CD8-positive, alpha-beta memory T cell (primary cell): ENCODE measurements around the gene ILDR1. TPM values are rescaled to one million over a fixed set of nuclear protein-coding genes. Genes with fewer than 3 reads are reported as not detected.

ENCODE experiments used
- CTCF ChIA-PET: fragments of 350-600 bp; sonication (Branson Sonifier 250); formaldehyde crosslinking; loops from one replicate; lab custom pipeline; 2021; ENCODE audit warnings: antibody characterized with exemption; lab: Charles Lee
- POLR2A ChIA-PET: fragments of 350-600 bp; sonication (Branson Sonifier 250); formaldehyde crosslinking; loops from one replicate; lab custom pipeline; 2021; ENCODE audit warnings: antibody characterized with exemption; lab: Charles Lee
- DNase-seq, 5 donors: peaks; one replicate each; pipeline versions ENCODE4 v3.0.0 to v3.0.0-alpha.2; 2020 to 2022; ENCODE audit warnings: mixed read lengths in 1 of 5
- H3K27ac ChIP-seq: one replicate; pipeline ENCODE4 v1.7.0; 2013; ENCODE audit warnings: low read depth, mild to moderate bottlenecking, low read length, moderate library complexity
- H3K27me3 ChIP-seq: 2 replicates; pipeline ENCODE4 v1.7.0; 2013; ENCODE audit warnings: low read length, mild to moderate bottlenecking; ENCODE audit not compliant: insufficient read depth, poor library complexity, severe bottlenecking
- H3K36me3 ChIP-seq: 2 replicates; pipeline ENCODE4 v1.7.0; 2013; ENCODE audit warnings: mild to moderate bottlenecking, low read length, moderate library complexity; ENCODE audit not compliant: insufficient read depth
- H3K4me1 ChIP-seq: 2 replicates; pipeline ENCODE4 v1.7.0; 2013; ENCODE audit warnings: mild to moderate bottlenecking, low read length, moderate library complexity; ENCODE audit not compliant: insufficient read depth
- H3K4me3 ChIP-seq: 2 replicates; pipeline ENCODE4 v1.7.0; 2013; ENCODE audit warnings: mild to moderate bottlenecking, low read length
- H3K9me3 ChIP-seq: 2 replicates; pipeline ENCODE4 v1.7.0; 2013; ENCODE audit warnings: mild to moderate bottlenecking, low read length
- H3K27ac Mint-ChIP-seq, 8 donors: one replicate each; pipeline ENCODE4 v1.8.0; 2020 to 2021; ENCODE audit warnings: mixed read lengths in 8 of 8, mild to moderate bottlenecking in 6 of 8, inconsistent platforms in 3 of 8, moderate library complexity in 3 of 8
- H3K27me3 Mint-ChIP-seq, 2 donors: one replicate each; pipeline ENCODE4 v1.8.0; 2020 to 2021; ENCODE audit warnings: mixed read lengths in 2 of 2, mild to moderate bottlenecking in 1 of 2, moderate library complexity in 1 of 2
- H3K36me3 Mint-ChIP-seq, 3 donors: one replicate each; pipeline ENCODE4 v1.8.0; 2020 to 2021; ENCODE audit warnings: mixed read lengths in 3 of 3, inconsistent platforms in 1 of 3, mild to moderate bottlenecking in 1 of 3
- H3K4me1 Mint-ChIP-seq, 3 donors: one replicate each; pipeline ENCODE4 v1.8.0; 2020 to 2021; ENCODE audit warnings: mixed read lengths in 3 of 3, inconsistent platforms in 1 of 3, mild to moderate bottlenecking in 1 of 3
- H3K4me3 Mint-ChIP-seq, 7 donors: one replicate each; pipeline ENCODE4 v1.8.0; 2020 to 2021; ENCODE audit warnings: mixed read lengths in 7 of 7, mild to moderate bottlenecking in 6 of 7, moderate library complexity in 4 of 7, inconsistent platforms in 2 of 7
- H3K9me3 Mint-ChIP-seq, 5 donors: one replicate each; pipeline ENCODE4 v1.8.0; 2020 to 2022; ENCODE audit warnings: mixed read lengths in 5 of 5, mild to moderate bottlenecking in 3 of 5, moderate library complexity in 2 of 5, inconsistent platforms in 1 of 5
- polyA plus RNA-seq: library from polyadenylated mRNA; unstranded; fragments of 300-500 nt; fragmentation: Illumina TruSeq; gene quantifications from one replicate; pipeline ENCODE4 v1.2.3, GENCODE V29; 2021
- total RNA-seq, 2 experiments: library from RNA; stranded (reverse); gene quantifications; one replicate each; pipeline ENCODE4 v1.2.3, GENCODE V29; 2021

The ILDR1 gene
- not detected for total RNA-seq
- polyA plus RNA-seq: not detected

- ChIA-PET CTCF (no interaction called here), POLR2A (no interaction called here)
- Histone ChIP-seq H3K36me3 (no peaks in the 10 kb centered on the region), H3K27ac (no peak within 1 kb of the TSS), H3K4me3 (no peak within 1 kb of the TSS), H3K27me3 (peaks cover 8% of the 10 kb centered on the region), H3K9me3 (no peaks in the 10 kb centered on the region), H3K4me1 (no peaks in the 10 kb centered on the region)
- Mint-ChIP-seq H3K4me3 (peak within 1 kb of the TSS in 6 of 7 donors; percentile 49 to 86 (median 68)), H3K4me1 (peaks cover 0 to 8% (median 3%) of the 10 kb centered on the region in 3 donors), H3K36me3 (no peaks in the 10 kb centered on the region), H3K27me3 (peaks cover 11 to 45% of the 10 kb centered on the region in 2 donors), H3K27ac (no peak within 1 kb of the TSS), H3K9me3 (no peaks in the 10 kb centered on the region)
- no peak for DNase-seq
Observed at GRCh38 chr3:122021811-122022401, at the start of gene ILDR1. TSS of gene ILDR1 (minus strand) at chr3:122022247. CDS start at chr3:122022077, 170 bp downstream.

DNA sequence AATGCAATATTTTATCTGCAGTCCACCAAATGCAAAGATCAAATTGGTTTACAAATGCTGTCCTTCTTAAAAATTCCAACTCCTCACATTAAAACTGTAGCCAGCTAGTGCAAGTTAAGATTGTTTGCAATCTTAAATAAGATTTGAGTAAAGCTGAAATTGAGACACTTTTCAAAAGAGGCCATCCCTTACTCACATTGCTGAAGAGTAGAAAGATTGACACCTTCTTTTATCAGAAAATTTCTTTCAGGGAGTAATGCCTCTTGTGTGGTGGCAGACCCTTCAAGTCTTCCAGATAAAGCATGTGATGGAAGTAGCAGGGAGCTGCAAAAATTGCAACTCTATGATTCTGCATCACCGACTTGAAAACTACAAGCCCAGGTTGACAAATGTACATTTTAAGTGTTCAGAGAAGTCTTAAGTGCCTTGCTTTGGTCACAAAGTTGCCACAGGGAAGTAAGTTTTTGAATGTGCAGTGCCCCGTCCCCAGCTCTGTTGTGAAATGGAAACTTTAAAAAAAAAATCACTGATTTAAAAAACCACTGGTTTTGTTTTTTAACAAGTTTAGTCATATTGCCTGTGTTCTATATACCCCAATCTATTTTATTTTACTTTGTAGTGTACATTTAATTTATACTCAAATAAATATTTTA is 45.7 kb upstream of the ILDR1 start:
- DNase-seq: no peak
- POLR2A ChIA-PET: no interaction called here
- peak overlapping the region in 1 of 7 donors; percentile 58 for H3K4me3 Mint-ChIP-seq
- Histone ChIP-seq H3K9me3 (no peaks in the 10 kb centered on the region), H3K27ac (no peak overlapping the region), H3K4me1 (no peaks in the 10 kb centered on the region), H3K27me3 (no peaks in the 10 kb centered on the region), H3K36me3 (no peaks in the 10 kb centered on the region), H3K4me3 (no peak overlapping the region)
- CTCF ChIA-PET: no interaction called here
- H3K4me1 Mint-ChIP-seq: peaks cover 8 to 20% (median 18%) of the 10 kb centered on the region in 3 donors
- H3K9me3 Mint-ChIP-seq: peaks cover 0 to 2% (median 0%) of the 10 kb centered on the region in 5 donors
- peaks cover 0 to 2% of the 10 kb centered on the region in 2 donors for H3K27me3 Mint-ChIP-seq
- no peak overlapping the region for H3K27ac Mint-ChIP-seq
- H3K36me3 Mint-ChIP-seq: no peaks in the 10 kb centered on the region

DNA sequence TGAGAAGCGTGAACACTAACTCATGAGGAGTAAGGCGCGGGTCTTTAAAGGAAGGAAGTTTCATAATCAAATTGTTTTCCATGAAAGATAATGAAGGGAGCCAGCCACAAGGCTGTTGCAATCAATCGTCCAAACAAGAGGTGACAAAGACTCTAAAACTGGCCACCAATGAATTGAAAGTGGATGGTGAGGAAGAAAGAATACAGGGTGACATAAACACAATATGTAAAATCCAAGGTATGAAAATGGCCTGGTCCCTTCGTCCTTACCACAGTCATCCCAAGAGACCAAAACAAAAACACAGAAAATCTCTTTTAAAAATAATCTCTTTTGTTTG is 45.1 kb upstream of the ILDR1 start:
- Mint-ChIP-seq H3K4me1 (peaks cover 8 to 20% (median 18%) of the 10 kb centered on the region in 3 donors), H3K4me3 (peak overlapping the region in 5 of 7 donors; percentile 2 to 58 (median 19)), H3K9me3 (peaks cover 0 to 2% (median 0%) of the 10 kb centered on the region in 5 donors), H3K36me3 (no peaks in the 10 kb centered on the region), H3K27me3 (peaks cover 0 to 2% of the 10 kb centered on the region in 2 donors), H3K27ac (peak overlapping the region in 3 of 8 donors; percentile 9 to 72 (median 43))
- ChIA-PET CTCF (no interaction called here), POLR2A (no interaction called here)
- H3K9me3 ChIP-seq: no peaks in the 10 kb centered on the region
- no peak overlapping the region for H3K4me3 ChIP-seq
- no peaks in the 10 kb centered on the region for H3K36me3 ChIP-seq
- DNase-seq: no peak
- no peaks in the 10 kb centered on the region for H3K27me3 ChIP-seq
- H3K4me1 ChIP-seq: no peaks in the 10 kb centered on the region
- H3K27ac ChIP-seq: no peak overlapping the region

- Mint-ChIP-seq H3K4me3 (peak overlapping the region in 6 of 7 donors; percentile 2 to 58 (median 22)), H3K36me3 (no peaks in the 10 kb centered on the region), H3K9me3 (peaks cover 0 to under 1% (median 0%) of the 10 kb centered on the region in 5 donors), H3K27me3 (peaks cover 0 to 2% of the 10 kb centered on the region in 2 donors), H3K4me1 (peaks cover 8 to 20% (median 18%) of the 10 kb centered on the region in 3 donors), H3K27ac (peak overlapping the region in 5 of 8 donors; percentile 9 to 72 (median 43))
- Histone ChIP-seq H3K9me3 (no peaks in the 10 kb centered on the region), H3K36me3 (no peaks in the 10 kb centered on the region), H3K27me3 (no peaks in the 10 kb centered on the region), H3K27ac (no peak overlapping the region), H3K4me1 (no peaks in the 10 kb centered on the region), H3K4me3 (no peak overlapping the region)
- ChIA-PET CTCF (no interaction called here), POLR2A (no interaction called here)
- DNase-seq: no peak
Observed at GRCh38 chr3:122066331-122067213, 44.5 kb upstream of the ILDR1 start.

- Histone ChIP-seq H3K9me3 (no peaks in the 10 kb centered on the region), H3K4me3 (no peak overlapping the region), H3K36me3 (no peaks in the 10 kb centered on the region), H3K27me3 (no peaks in the 10 kb centered on the region), H3K27ac (no peak overlapping the region), H3K4me1 (no peaks in the 10 kb centered on the region)
- H3K4me1 Mint-ChIP-seq: peaks cover 8 to 20% (median 18%) of the 10 kb centered on the region in 3 donors
- no peak for DNase-seq
- H3K9me3 Mint-ChIP-seq: no peaks in the 10 kb centered on the region
- H3K4me3 Mint-ChIP-seq: no peak overlapping the region
- ChIA-PET POLR2A (no interaction called here), CTCF (no interaction called here)
- no peaks in the 10 kb centered on the region for H3K36me3 Mint-ChIP-seq
- no peak overlapping the region for H3K27ac Mint-ChIP-seq
- no peaks in the 10 kb centered on the region for H3K27me3 Mint-ChIP-seq
Observed at GRCh38 chr3:122064326-122064725, 42.3 kb upstream of the ILDR1 start.

- H3K36me3 Mint-ChIP-seq: no peaks in the 10 kb centered on the region
- no peak overlapping the region for H3K4me3 Mint-ChIP-seq
- peaks cover 8 to 20% (median 18%) of the 10 kb centered on the region in 3 donors for H3K4me1 Mint-ChIP-seq
- no peak overlapping the region for H3K27ac Mint-ChIP-seq
- DNase-seq: no peak
- H3K9me3 Mint-ChIP-seq: no peaks in the 10 kb centered on the region
- Histone ChIP-seq H3K4me1 (no peaks in the 10 kb centered on the region), H3K9me3 (no peaks in the 10 kb centered on the region), H3K36me3 (no peaks in the 10 kb centered on the region), H3K4me3 (no peak overlapping the region), H3K27me3 (no peaks in the 10 kb centered on the region), H3K27ac (no peak overlapping the region)
- peaks cover 0 to 3% of the 10 kb centered on the region in 2 donors for H3K27me3 Mint-ChIP-seq
- POLR2A ChIA-PET: no interaction called here
- CTCF ChIA-PET: no interaction called here
Observed at GRCh38 chr3:122063908-122064307, 41.9 kb upstream of the ILDR1 start.

DNA sequence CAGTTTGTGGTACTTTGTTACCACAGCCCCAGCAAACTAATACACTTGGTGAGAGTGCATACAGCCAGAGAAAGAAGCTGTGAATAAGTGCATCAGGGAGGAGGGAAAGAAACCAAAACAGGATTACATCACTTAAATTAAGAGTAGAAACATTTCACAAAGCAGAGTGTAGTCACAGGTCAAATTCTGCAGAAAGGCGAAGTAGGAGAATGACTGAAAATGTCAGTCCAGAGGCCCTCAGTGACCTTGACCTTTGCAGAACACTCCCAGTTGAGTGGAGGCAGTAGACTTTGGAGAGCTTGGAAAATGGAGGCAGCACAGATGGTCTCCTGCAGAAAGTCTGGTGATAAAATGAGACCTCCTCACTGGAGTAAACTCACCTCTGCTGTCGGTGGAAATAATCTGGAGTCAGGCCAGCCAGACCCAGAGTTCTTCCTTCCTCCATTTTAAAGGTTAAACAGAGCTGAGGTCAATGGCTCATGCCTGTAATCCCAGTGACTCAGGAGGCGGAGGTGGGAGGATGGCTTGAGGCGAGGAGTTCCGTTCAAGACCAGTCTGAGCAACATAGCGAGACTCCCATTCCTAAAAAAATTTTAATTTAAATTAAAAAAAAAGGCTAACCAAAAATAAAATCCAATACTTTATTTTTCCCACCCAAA is 38.1 kb upstream of the ILDR1 start:
- no peak overlapping the region for H3K27ac ChIP-seq
- no peaks in the 10 kb centered on the region for H3K4me1 ChIP-seq
- H3K27ac Mint-ChIP-seq: peak overlapping the region in 1 of 8 donors; percentile 11
- H3K27me3 ChIP-seq: peaks cover under 1% of the 10 kb centered on the region
- no peaks in the 10 kb centered on the region for H3K4me1 Mint-ChIP-seq
- H3K9me3 Mint-ChIP-seq: no peaks in the 10 kb centered on the region
- ChIA-PET CTCF (no interaction called here), POLR2A (no interaction called here)
- H3K36me3 ChIP-seq: no peaks in the 10 kb centered on the region
- H3K4me3 Mint-ChIP-seq: no peak overlapping the region
- H3K9me3 ChIP-seq: no peaks in the 10 kb centered on the region
- no peaks in the 10 kb centered on the region for H3K36me3 Mint-ChIP-seq
- no peak overlapping the region for H3K4me3 ChIP-seq
- peaks cover 1 to 18% of the 10 kb centered on the region in 2 donors for H3K27me3 Mint-ChIP-seq
- DNase-seq: no peak
